ENCODE data around the gene NDUFS6. TPM values are rescaled to one million over a fixed set of nuclear protein-coding genes. Genes with fewer than 3 reads are reported as not detected.
"Not testable (repeated sequence)": the region's sequence is repeated elsewhere in the genome, so short reads cannot be mapped to it uniquely, and the experiment has no call there.

NDUFS6 gene
- total RNA-seq, 1 experiment from 2014 or later: 72.8 TPM

DNA sequence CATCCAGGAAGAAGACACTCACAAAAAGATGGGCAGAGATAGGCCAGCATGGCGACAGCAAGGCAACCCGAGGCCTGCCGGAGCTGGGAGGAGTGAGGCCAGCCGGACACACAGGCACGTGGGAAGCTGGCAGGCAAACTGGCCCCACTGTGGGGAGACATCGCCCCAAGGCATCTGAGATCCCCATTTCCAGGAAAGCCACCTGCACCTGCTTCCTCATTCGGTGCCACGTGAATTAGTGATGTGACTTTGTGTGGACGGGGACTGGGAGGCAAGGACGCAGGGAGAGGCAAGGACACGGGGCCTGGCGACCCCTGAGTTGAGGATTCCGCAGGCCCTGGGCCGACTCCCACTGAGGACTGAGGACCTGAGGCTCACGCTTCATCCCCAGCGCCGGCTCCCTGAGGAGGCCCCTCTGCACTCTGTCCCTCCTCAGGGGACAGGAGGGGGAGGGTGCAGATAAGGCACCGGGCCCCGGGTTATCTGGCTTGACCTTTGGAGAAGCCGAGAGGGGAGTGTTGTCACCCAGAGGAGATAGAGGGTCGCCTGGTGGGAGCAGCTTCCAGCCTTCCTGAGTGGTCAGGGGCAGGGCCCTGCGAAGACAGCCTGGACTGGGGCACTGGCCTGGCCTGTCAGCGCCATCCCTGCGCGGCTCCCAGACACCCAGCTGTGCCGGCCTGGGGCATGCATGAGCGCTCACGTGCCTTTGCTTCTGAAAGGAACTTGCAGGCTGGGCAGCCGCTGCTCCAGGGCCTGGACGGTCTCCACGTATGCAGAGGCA, 39.7 kb downstream of the NDUFS6 start:
- intact Hi-C loops (cut with micrococcal nuclease; ENCODE audit: unreplicated experiment): no loop called here
- Histone ChIP-seq H3K27ac (ENCODE audit: low read depth, low read length, poor library complexity, severe bottlenecking) (no peak overlapping the region), H3K4me3 (ENCODE audit: low read depth, low read length, poor library complexity, severe bottlenecking) (no peak overlapping the region), H3K4me1 (ENCODE audit: insufficient read depth, low read length, poor library complexity, severe bottlenecking) (no peaks in the 10 kb centered on the region), H3K36me3 (ENCODE audit: insufficient read depth, low read length, poor library complexity, severe bottlenecking) (no peaks in the 10 kb centered on the region), H3K9me3 (ENCODE audit: low read depth, low read length, poor library complexity, severe bottlenecking) (no peaks in the 10 kb centered on the region), H3K27me3 (replicated peaks; ENCODE audit: insufficient read depth, low read depth, low read length, poor library complexity) (no peaks in the 10 kb centered on the region)
- ChIA-PET POLR2A (ENCODE audit: low non-redundant PET) (no interaction called here), CTCF (no interaction called here)
- no peak for DNase-seq (ENCODE audit: low spot score)
- TF ChIP-seq, protein P1, sequence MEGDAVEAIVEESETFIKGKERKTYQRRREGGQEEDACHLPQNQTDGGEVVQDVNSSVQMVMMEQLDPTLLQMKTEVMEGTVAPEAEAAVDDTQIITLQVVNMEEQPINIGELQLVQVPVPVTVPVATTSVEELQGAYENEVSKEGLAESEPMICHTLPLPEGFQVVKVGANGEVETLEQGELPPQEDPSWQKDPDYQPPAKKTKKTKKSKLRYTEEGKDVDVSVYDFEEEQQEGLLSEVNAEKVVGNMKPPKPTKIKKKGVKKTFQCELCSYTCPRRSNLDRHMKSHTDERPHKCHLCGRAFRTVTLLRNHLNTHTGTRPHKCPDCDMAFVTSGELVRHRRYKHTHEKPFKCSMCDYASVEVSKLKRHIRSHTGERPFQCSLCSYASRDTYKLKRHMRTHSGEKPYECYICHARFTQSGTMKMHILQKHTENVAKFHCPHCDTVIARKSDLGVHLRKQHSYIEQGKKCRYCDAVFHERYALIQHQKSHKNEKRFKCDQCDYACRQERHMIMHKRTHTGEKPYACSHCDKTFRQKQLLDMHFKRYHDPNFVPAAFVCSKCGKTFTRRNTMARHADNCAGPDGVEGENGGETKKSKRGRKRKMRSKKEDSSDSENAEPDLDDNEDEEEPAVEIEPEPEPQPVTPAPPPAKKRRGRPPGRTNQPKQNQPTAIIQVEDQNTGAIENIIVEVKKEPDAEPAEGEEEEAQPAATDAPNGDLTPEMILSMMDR (conservative IDR thresholded peaks at IDR 0.05; ENCODE audit: low read depth, low read length): no peak
- TF ChIP-seq EZH2 (IDR thresholded peaks at IDR 0.05; ENCODE audit: borderline replicate concordance, low read depth, low read length, poor library complexity, severe bottlenecking): no peak
- BruUV-seq (replicated peaks): no TSS peak

DNA sequence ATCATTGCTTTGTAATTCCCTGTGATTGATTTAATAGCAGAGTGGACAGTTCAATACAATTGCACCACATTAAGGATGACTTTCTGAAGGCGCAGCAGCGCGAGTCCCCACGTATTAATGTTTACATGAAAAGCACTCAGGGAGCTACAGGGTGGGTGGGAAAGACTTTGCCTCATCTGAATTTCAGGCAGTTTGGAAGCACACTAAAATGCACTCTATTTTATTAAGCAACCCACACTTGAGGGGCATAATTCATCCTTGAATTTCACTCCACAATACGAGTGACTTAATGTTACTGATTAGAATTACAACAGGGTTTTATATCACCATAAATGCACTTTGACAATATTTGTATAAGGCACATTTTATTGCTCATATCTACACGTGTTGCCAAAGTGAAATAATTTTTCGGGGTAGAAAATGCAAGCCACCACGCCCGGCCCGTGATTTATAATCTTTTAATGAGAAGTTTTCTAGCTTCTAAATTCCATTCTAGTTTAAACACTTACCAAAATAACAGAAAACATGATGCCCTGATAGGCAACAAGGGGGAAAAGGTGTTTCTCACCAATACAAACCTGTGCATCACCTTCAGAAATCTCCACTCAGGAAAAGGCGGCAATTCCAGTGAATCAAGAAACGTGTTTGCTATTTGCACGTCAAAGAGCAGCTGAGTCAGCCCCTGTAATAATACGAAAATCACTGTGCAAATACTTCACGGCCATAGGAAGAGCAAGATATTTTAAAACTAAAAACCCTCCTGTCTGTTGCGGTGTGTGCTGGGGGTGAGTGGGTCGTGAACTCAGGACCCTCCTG, 41.0 kb downstream of the NDUFS6 start:
- ChIA-PET CTCF (no interaction called here), POLR2A (ENCODE audit: low non-redundant PET) (no interaction called here)
- Histone ChIP-seq H3K4me3 (ENCODE audit: low read depth, low read length, poor library complexity, severe bottlenecking) (no peak overlapping the region), H3K4me1 (ENCODE audit: insufficient read depth, low read length, poor library complexity, severe bottlenecking) (no peaks in the 10 kb centered on the region), H3K36me3 (ENCODE audit: insufficient read depth, low read length, poor library complexity, severe bottlenecking) (no peaks in the 10 kb centered on the region), H3K27me3 (replicated peaks; ENCODE audit: insufficient read depth, low read depth, low read length, poor library complexity) (peaks cover 2% of the 10 kb centered on the region), H3K27ac (ENCODE audit: low read depth, low read length, poor library complexity, severe bottlenecking) (no peak overlapping the region), H3K9me3 (ENCODE audit: low read depth, low read length, poor library complexity, severe bottlenecking) (no peaks in the 10 kb centered on the region)
- no peak for DNase-seq (ENCODE audit: low spot score)
- intact Hi-C loops (cut with micrococcal nuclease; ENCODE audit: unreplicated experiment): no loop called here
- TF ChIP-seq, protein P1 (conservative IDR thresholded peaks at IDR 0.05; ENCODE audit: low read depth, low read length): no peak
- no peak for TF ChIP-seq EZH2 (IDR thresholded peaks at IDR 0.05; ENCODE audit: borderline replicate concordance, low read depth, low read length, poor library complexity, severe bottlenecking)
- no TSS peak for BruUV-seq (replicated peaks)

DNA sequence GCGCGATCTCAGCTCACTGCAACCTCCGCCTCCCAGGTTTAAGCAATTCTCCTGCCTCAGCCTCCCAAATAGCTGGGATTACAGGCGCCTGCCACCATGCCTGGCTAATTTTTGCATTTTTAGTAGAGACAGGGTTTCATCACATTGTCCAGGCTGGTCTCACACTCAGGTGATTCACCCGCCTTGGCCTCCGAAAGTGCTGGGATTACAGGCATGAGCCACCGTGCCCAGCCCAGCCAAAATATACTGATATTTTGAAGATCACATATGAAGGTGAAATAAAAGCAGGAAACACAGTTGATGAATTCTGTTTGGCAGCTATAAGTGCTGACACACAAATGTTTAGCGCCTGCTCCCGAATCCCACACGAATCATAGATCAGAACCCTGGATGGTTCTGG, 42.6 kb downstream of the NDUFS6 start:
- H3K9me3 ChIP-seq (ENCODE audit: low read depth, low read length, poor library complexity, severe bottlenecking); H3K27ac ChIP-seq (ENCODE audit: low read depth, low read length, poor library complexity, severe bottlenecking); H3K4me1 ChIP-seq (ENCODE audit: insufficient read depth, low read length, poor library complexity, severe bottlenecking); intact Hi-C loops (cut with micrococcal nuclease; ENCODE audit: unreplicated experiment); CTCF ChIA-PET; DNase-seq (ENCODE audit: low spot score); H3K4me3 ChIP-seq (ENCODE audit: low read depth, low read length, poor library complexity, severe bottlenecking); BruUV-seq (replicated peaks); POLR2A ChIA-PET (ENCODE audit: low non-redundant PET); H3K36me3 ChIP-seq (ENCODE audit: insufficient read depth, low read length, poor library complexity, severe bottlenecking): not testable (repeated sequence)
- peaks cover 13% of the 10 kb centered on the region for H3K27me3 ChIP-seq (replicated peaks; ENCODE audit: insufficient read depth, low read depth, low read length, poor library complexity)
